ENCODE data around the gene HRH2. TPM values are rescaled to one million over a fixed set of nuclear protein-coding genes. Genes with fewer than 3 reads are reported as not detected.

HRH2 gene
- total and polyA plus RNA-seq, 8 donors, result 0.58 to 44.6 (median 4.6) TPM

GRCh38 chr5:175690025-175690424, 32.2 kb downstream of the HRH2 start:
- WGBS, 5 donors, result 78 to 89% (median 85%) methylated on average over 3 to 5 of the region's 5 CpGs
- intact Hi-C loops (cut with DNase I; ENCODE audit: low total_unique reads), result no loop called here
- no peak for DNase-seq
- Histone ChIP-seq H3K4me3 (no peak overlapping the region), H3K27ac (peak overlapping the region in 4 of 5 donors; percentile 29 to 74 (median 52)), H3K27me3 (no peaks in the 10 kb centered on the region), H3K36me3 (peaks cover 0 to 14% (median 3%) of the 10 kb centered on the region in 4 donors), H3K9me3 (no peaks in the 10 kb centered on the region), H3K4me1 (peaks cover 24 to 85% (median 38%) of the 10 kb centered on the region in 4 donors)
- no peak for TF ChIP-seq POLR2AphosphoS5 (IDR thresholded peaks at IDR 0.05)
- no peak for TF ChIP-seq POLR2A (IDR thresholded peaks at IDR 0.05)
- no peak for TF ChIP-seq CTCF (IDR thresholded peaks at IDR 0.05)
- no peak for TF ChIP-seq EP300 (IDR thresholded peaks at IDR 0.05)

GRCh38 chr5:175690586-175690985, 32.7 kb downstream of the HRH2 start:
- peak overlapping the region in 1 of 5 donors; percentile 74 for H3K27ac ChIP-seq
- peaks cover 24 to 90% (median 38%) of the 10 kb centered on the region in 4 donors for H3K4me1 ChIP-seq
- peaks cover 0 to 9% (median 2%) of the 10 kb centered on the region in 4 donors for H3K36me3 ChIP-seq
- H3K9me3 ChIP-seq, result no peaks in the 10 kb centered on the region
- intact Hi-C loops (cut with DNase I; ENCODE audit: low total_unique reads), result no loop called here
- DNase-seq, result no peak
- TF ChIP-seq CTCF (IDR thresholded peaks at IDR 0.05) (no peak), EP300 (IDR thresholded peaks at IDR 0.05) (no peak), POLR2A (IDR thresholded peaks at IDR 0.05) (no peak), POLR2AphosphoS5 (IDR thresholded peaks at IDR 0.05) (no peak)
- 85 to 94% (median 91%) methylated on average over 11 of the region's 11 CpGs for WGBS, 5 donors
- H3K4me3 ChIP-seq, result no peak overlapping the region
- H3K27me3 ChIP-seq, result no peaks in the 10 kb centered on the region

GRCh38 chr5:175691761-175692160, 33.9 kb downstream of the HRH2 start:
- Histone ChIP-seq H3K4me1 (peaks cover 21 to 91% (median 33%) of the 10 kb centered on the region in 4 donors), H3K9me3 (no peaks in the 10 kb centered on the region), H3K27me3 (no peaks in the 10 kb centered on the region), H3K27ac (peak overlapping the region in 2 of 5 donors; percentile 18 to 74), H3K4me3 (no peak overlapping the region), H3K36me3 (no peaks in the 10 kb centered on the region)
- no peak for TF ChIP-seq EP300 (IDR thresholded peaks at IDR 0.05)
- TF ChIP-seq POLR2AphosphoS5 (IDR thresholded peaks at IDR 0.05), result no peak
- TF ChIP-seq CTCF (IDR thresholded peaks at IDR 0.05), result no peak
- no peak for TF ChIP-seq POLR2A (IDR thresholded peaks at IDR 0.05)
- 87 to 92% (median 89%) methylated on average over 5 of the region's 5 CpGs for WGBS, 5 donors
- no peak for DNase-seq
- intact Hi-C loops (cut with DNase I; ENCODE audit: low total_unique reads), result no loop called here

- no peaks in the 10 kb centered on the region for H3K27me3 ChIP-seq
- H3K4me1 ChIP-seq, result peaks cover 17 to 87% (median 27%) of the 10 kb centered on the region in 4 donors
- 60 to 83% (median 80%) methylated on average over 16 of the region's 16 CpGs for WGBS, 5 donors
- no peak overlapping the region for H3K4me3 ChIP-seq
- intact Hi-C loops (cut with DNase I; ENCODE audit: low total_unique reads), result no loop called here
- H3K27ac ChIP-seq, result peak overlapping the region in 4 of 5 donors; percentile 1 to 74 (median 52)
- no peaks in the 10 kb centered on the region for H3K9me3 ChIP-seq
- TF ChIP-seq EP300 (IDR thresholded peaks at IDR 0.05), result no peak
- no peak for TF ChIP-seq POLR2A (IDR thresholded peaks at IDR 0.05)
- no peak for TF ChIP-seq POLR2AphosphoS5 (IDR thresholded peaks at IDR 0.05)
- no peak for TF ChIP-seq CTCF (IDR thresholded peaks at IDR 0.05)
- no peak for DNase-seq
- no peaks in the 10 kb centered on the region for H3K36me3 ChIP-seq
Observed at GRCh38 chr5:175692235-175692995, 34.5 kb downstream of the HRH2 start.

Measured in stomach (tissue), 9 donors.